Mucosa of rectum (tissue), 2 donors: ENCODE data around the gene DNM1L.

Experiments used
- H3K27ac ChIP-seq, 2 donors: one replicate each; pipeline ENCODE4 v1.7.0; 2013; ENCODE audit warnings: inconsistent platforms in 2 of 2, low read depth in 2 of 2, low read length in 2 of 2
- H3K27me3 ChIP-seq, 2 donors: one replicate each; pipeline ENCODE4 v1.7.0; 2013; ENCODE audit warnings: low read length in 2 of 2; ENCODE audit not compliant: control insufficient read depth in 2 of 2, insufficient read depth in 2 of 2
- H3K36me3 ChIP-seq, 2 donors: one replicate each; pipeline ENCODE4 v1.7.0; 2013; ENCODE audit warnings: low read length in 2 of 2; ENCODE audit not compliant: control insufficient read depth in 2 of 2, insufficient read depth in 2 of 2
- H3K4me1 ChIP-seq, 2 donors: one replicate each; pipeline ENCODE4 v1.7.0; 2013; ENCODE audit warnings: low read length in 2 of 2, mild to moderate bottlenecking in 1 of 2; ENCODE audit not compliant: control insufficient read depth in 2 of 2, insufficient read depth in 2 of 2
- H3K4me3 ChIP-seq, 2 donors: one replicate each; pipeline ENCODE4 v1.7.0; 2013; ENCODE audit warnings: low read length in 2 of 2
- H3K9ac ChIP-seq, 2 donors: one replicate each; pipeline ENCODE4 v1.7.0; 2013; ENCODE audit warnings: low read length in 2 of 2, low read depth in 1 of 2, mild to moderate bottlenecking in 1 of 2
- H3K9me3 ChIP-seq, 2 donors: one replicate each; pipeline ENCODE4 v1.7.0; 2013; ENCODE audit warnings: low read length in 2 of 2; ENCODE audit not compliant: control insufficient read depth in 2 of 2
- donor health status: healthy.
- donor health status: Normal muscosa, but diverticular disease.

DNM1L gene

GRCh38 chr12:32679091-32679919 lies at the start of gene DNM1L:
Gene DNM1L, plus strand, starts transcription at chr12:32679301. Its CDS starts 63 bp downstream, at chr12:32679364.
- peak within 1 kb of the TSS; percentile 81 to 89 for H3K4me3 ChIP-seq
- peaks cover 5 to 8% of the 10 kb centered on the region in 2 donors for H3K4me1 ChIP-seq
- no peaks in the 10 kb centered on the region for H3K27me3 ChIP-seq
- peak within 1 kb of the TSS; percentile 95 to 96 for H3K27ac ChIP-seq
- no peaks in the 10 kb centered on the region for H3K9me3 ChIP-seq
- no peaks in the 10 kb centered on the region for H3K36me3 ChIP-seq
- H3K9ac ChIP-seq = peak within 1 kb of the TSS; percentile 94 to 95

- Histone ChIP-seq H3K9me3 (no peaks in the 10 kb centered on the region), H3K4me1 (no peaks in the 10 kb centered on the region), H3K9ac (no peak overlapping the region), H3K27me3 (no peaks in the 10 kb centered on the region), H3K36me3 (peaks cover 25 to 57% of the 10 kb centered on the region in 2 donors), H3K4me3 (no peak overlapping the region), H3K27ac (no peak overlapping the region)
Observed at GRCh38 chr12:32641287-32641901, 37.7 kb upstream of the DNM1L start.

GRCh38 chr12:32644431-32644830 lies 34.7 kb upstream of the DNM1L start:
- no peak overlapping the region for H3K4me3 ChIP-seq
- H3K27ac ChIP-seq = no peak overlapping the region
- no peaks in the 10 kb centered on the region for H3K4me1 ChIP-seq
- H3K36me3 ChIP-seq = peaks cover 15 to 39% of the 10 kb centered on the region in 2 donors
- no peaks in the 10 kb centered on the region for H3K27me3 ChIP-seq
- H3K9ac ChIP-seq = no peak overlapping the region
- H3K9me3 ChIP-seq = no peaks in the 10 kb centered on the region

DNA sequence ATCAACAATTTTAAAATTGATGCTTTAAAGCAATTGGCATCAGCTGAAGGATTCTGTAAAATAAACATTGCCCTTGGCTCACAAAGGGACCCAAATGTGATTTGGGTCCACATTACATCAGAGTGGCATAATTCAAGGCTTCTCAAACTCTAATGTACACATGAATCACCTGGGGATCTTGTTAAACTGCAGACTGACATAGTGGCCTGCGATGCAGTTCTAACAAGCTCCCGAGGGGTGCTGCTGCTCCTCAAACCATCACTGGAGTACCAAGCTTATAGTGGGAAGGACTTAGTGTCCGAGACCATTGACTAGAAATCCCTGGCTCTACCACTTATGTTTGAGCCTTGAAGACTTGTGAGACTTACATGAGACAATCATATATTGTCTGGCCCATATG lies 31.8 kb upstream of the DNM1L start:
- H3K4me3 ChIP-seq = no peak overlapping the region
- peaks cover 0 to 17% of the 10 kb centered on the region in 2 donors for H3K36me3 ChIP-seq
- H3K27me3 ChIP-seq = no peaks in the 10 kb centered on the region
- H3K9me3 ChIP-seq = no peaks in the 10 kb centered on the region
- H3K9ac ChIP-seq = no peak overlapping the region
- H3K4me1 ChIP-seq = no peaks in the 10 kb centered on the region
- no peak overlapping the region for H3K27ac ChIP-seq

DNA sequence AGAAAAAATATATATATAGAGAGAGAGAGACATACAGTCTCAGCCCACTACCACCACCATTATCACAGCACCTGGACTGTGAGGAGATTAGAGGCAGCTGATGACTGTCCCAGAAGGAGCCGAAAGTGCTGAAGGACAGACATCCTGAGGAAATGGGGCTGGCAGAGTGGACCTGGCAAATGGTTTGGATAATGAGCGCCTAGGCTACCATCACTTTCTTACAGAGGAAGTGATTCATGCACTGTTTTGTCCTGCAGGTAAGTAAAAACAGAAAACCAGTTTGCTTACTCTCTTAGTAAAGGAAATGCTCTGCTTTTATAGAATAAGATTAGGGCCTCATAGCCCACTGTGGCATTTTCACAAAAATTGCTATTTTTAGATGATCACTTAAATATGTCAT lies 28.6 kb upstream of the DNM1L start:
- H3K36me3 ChIP-seq = no peaks in the 10 kb centered on the region
- no peaks in the 10 kb centered on the region for H3K9me3 ChIP-seq
- H3K27me3 ChIP-seq = no peaks in the 10 kb centered on the region
- no peaks in the 10 kb centered on the region for H3K4me1 ChIP-seq
- H3K9ac ChIP-seq = no peak overlapping the region
- H3K27ac ChIP-seq = no peak overlapping the region
- no peak overlapping the region for H3K4me3 ChIP-seq

GRCh38 chr12:32651151-32651955 lies 27.7 kb upstream of the DNM1L start:
- Histone ChIP-seq H3K9ac (no peak overlapping the region), H3K9me3 (no peaks in the 10 kb centered on the region), H3K4me1 (no peaks in the 10 kb centered on the region), H3K4me3 (no peak overlapping the region), H3K36me3 (no peaks in the 10 kb centered on the region), H3K27me3 (no peaks in the 10 kb centered on the region), H3K27ac (no peak overlapping the region)

DNA sequence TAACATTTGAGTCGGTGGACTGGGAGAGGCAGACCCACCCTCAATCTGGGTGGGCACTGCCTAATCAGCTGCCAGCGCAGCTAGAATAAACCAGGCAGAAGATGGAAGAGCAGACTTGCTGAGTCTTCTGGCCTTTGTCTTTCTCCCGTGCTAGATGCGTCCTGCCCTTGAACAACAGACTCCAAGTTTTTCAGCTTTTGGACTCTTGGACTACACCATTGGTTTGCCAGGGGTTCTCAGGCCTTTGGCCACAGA lies 27.2 kb upstream of the DNM1L start:
- H3K27ac ChIP-seq = no peak overlapping the region
- H3K4me3 ChIP-seq = no peak overlapping the region
- H3K4me1 ChIP-seq = no peaks in the 10 kb centered on the region
- H3K27me3 ChIP-seq = no peaks in the 10 kb centered on the region
- H3K9ac ChIP-seq = no peak overlapping the region
- no peaks in the 10 kb centered on the region for H3K9me3 ChIP-seq
- H3K36me3 ChIP-seq = no peaks in the 10 kb centered on the region

- H3K9ac ChIP-seq = no peak overlapping the region
- H3K36me3 ChIP-seq = no peaks in the 10 kb centered on the region
- no peaks in the 10 kb centered on the region for H3K9me3 ChIP-seq
- no peaks in the 10 kb centered on the region for H3K4me1 ChIP-seq
- H3K27me3 ChIP-seq = no peaks in the 10 kb centered on the region
- no peak overlapping the region for H3K4me3 ChIP-seq
- H3K27ac ChIP-seq = no peak overlapping the region
Observed at GRCh38 chr12:32659908-32660440, 19.1 kb upstream of the DNM1L start.

DNA sequence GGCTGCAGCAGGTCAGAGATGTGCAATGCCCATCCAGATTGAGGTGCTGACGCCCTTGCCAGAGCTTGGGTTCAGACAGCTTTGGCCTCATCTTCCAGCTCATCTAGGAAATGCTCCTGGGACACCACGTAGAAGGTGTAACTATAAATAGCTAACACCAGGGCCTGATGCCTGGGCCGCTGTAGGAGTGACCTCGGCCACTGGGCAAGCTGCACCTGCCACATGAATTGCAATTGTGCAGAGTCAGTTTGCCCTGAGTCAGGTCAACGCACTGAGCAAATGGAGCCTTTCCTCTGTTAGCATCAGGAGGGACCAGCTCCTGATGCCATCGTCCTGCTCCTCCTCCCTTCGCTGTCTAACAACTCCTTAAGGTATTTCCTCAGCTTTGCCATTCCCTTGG lies 17.4 kb upstream of the DNM1L start:
- H3K4me3 ChIP-seq = no peak overlapping the region
- no peak overlapping the region for H3K9ac ChIP-seq
- H3K36me3 ChIP-seq = no peaks in the 10 kb centered on the region
- no peak overlapping the region for H3K27ac ChIP-seq
- no peaks in the 10 kb centered on the region for H3K27me3 ChIP-seq
- no peaks in the 10 kb centered on the region for H3K4me1 ChIP-seq
- no peaks in the 10 kb centered on the region for H3K9me3 ChIP-seq

GRCh38 chr12:32662665-32663064 lies 16.4 kb upstream of the DNM1L start:
- Histone ChIP-seq H3K4me1 (no peaks in the 10 kb centered on the region), H3K27me3 (no peaks in the 10 kb centered on the region), H3K27ac (no peak overlapping the region)

More at GRCh38 chr12:32662665-32663064, 16.4 kb upstream of the DNM1L start:
- H3K4me3 ChIP-seq = no peak overlapping the region
- H3K9me3 ChIP-seq = no peaks in the 10 kb centered on the region
- H3K36me3 ChIP-seq = no peaks in the 10 kb centered on the region
- no peak overlapping the region for H3K9ac ChIP-seq
